Activated T-cell treated with anti-CD3 and anti-CD28 coated beads for 24 hours (primary cell): Measurements from ENCODE around the gene SH2D3C.

Experiments used
- DNase-seq: peaks from one replicate; pipeline ENCODE4 v3.0.0-alpha.2; 2020; ENCODE audit warnings: low read depth

Gene SH2D3C

GRCh38 chr9:127694890-127695720 is 83.4 kb downstream of the SH2D3C start:
- DNase-seq = no peak

DNA sequence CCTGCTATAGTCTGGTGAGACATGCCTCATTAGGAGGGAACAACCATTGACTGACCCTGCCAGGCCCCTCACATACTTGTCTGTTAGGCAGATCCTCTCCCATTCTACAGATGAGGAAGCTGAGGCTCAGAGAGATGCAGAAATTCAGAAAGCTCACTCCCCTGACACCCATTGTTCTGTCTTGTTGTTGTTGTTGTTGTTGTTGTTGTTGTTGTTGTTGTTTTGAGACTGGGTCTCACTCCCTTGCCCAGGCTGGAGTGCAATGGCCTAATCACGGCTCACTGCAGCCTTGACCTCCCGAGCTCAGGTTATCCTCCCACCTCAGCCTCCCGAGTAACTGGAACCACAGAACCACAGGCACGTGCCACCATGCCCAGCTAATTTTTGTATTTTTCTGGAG is 84.8 kb downstream of the SH2D3C start:
- no peak for DNase-seq

DNA sequence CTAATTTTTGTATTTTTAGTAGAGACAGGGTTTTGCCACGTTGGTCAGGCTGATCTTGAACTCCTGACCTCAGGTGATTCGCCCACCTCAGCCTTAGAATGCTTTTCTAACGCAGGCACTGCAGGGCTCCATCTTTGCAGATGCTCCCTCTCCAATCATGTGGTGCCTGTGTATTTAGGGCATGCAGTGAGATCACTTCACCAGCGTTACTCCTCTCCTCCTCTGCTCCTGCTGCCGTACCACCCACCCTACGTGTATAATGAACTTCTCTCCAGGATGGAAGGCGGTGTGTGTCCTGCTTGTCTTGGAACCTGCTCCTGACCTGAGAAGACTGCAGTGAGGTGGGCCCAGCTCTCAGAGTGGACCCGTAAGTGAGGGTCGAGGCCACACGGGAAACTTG is 85.3 kb downstream of the SH2D3C start:
- DNase-seq = no peak

GRCh38 chr9:127692071-127692470 is 86.4 kb downstream of the SH2D3C start:
- no peak for DNase-seq

DNA sequence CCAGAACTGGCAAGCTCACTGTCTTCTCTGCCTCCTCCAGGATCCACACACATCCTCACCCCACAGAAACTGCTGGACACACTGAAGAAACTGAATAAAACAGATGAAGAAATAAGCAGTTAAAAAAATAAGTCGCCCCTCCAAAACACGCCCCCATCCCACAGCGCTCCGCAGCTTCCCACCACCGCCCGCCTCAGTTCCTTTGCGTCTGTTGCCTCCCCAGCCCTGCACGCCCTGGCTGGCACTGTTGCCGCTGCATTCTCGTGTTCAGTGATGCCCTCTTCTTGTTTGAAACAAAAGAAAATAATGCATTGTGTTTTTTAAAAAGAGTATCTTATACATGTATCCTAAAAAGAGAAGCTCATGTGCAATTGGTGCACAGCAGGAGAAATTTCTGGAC is 87.7 kb downstream of the SH2D3C start:
- no peak for DNase-seq

DNA sequence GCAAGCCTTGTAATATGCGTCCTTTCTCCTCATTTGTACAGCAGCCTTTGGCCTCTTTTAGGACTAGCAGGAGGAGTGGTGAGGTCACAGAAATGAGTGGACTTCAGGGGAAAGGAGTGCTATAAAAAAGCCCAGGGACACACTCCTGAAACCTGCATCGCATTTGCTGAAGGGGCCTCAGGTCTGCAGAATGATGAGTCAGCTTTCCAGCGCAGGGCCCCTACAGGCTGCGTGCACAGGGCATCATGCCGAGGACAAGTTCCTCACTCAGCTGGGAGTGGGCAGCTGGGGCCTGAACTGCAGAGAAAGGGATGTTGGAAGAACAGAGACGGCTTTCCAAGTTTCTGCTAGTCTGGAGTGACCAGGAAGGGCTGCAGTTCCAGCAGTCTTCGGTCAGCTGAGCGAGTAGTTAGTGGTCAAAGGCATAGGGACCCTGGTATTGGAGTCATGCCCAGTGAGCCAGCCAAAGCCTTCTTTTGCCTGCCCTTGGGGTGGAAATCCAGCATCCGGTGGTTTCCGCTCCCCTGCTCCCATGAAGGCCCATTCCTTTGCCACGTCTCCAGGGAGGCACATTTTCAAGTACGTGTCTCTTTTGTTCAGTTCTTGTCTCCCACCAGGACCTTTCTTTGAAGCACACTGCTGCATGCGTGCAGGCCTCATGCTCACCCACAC is 89.0 kb downstream of the SH2D3C start:
- DNase-seq = no peak
